CD14-positive monocyte (primary cell): ENCODE measurements around the gene CDCA7L. TPM values are rescaled to one million over a fixed set of nuclear protein-coding genes. Genes with fewer than 3 reads are reported as not detected.
"Not testable (repeated sequence)": the region's sequence is repeated elsewhere in the genome, so short reads cannot be mapped to it uniquely, and the experiment has no call there.

Experiments used
- DNase-seq, 3 donors: peaks; one replicate each; pipeline ENCODE4 v3.0.0-alpha.2; 2011 to 2022
- H2AFZ ChIP-seq: 2 replicates; pipeline ENCODE4 v1.6.0; 2012; ENCODE audit warnings: mild to moderate bottlenecking, low read depth, low read length, inconsistent platforms; ENCODE audit not compliant: insufficient read depth, poor library complexity, severe bottlenecking
- H3K27ac ChIP-seq, 2 donors: 1 replicate in 1 of 2; 2 replicates in 1 of 2; pipeline ENCODE4 v1.5.1; 2012 to 2013; ENCODE audit warnings: low read length in 2 of 2, control low read depth in 1 of 2, inconsistent platforms in 1 of 2, low read depth in 1 of 2, mild to moderate bottlenecking in 1 of 2
- H3K27me3 ChIP-seq, 2 donors: one replicate each; pipeline versions ENCODE4 v1.6.0 to v1.6.1; 2011 to 2013; ENCODE audit warnings: low read length in 2 of 2; ENCODE audit not compliant: control insufficient read depth in 2 of 2, insufficient read depth in 2 of 2
- H3K36me3 ChIP-seq, 2 donors: replicated peaks in 1 of 2; 1 replicate in 1 of 2; 2 replicates in 1 of 2; pipeline versions ENCODE4 v1.5.1 to v1.6.1; 2012 to 2013; ENCODE audit warnings: low read length in 2 of 2, control low read depth in 1 of 2, inconsistent platforms in 1 of 2, mild to moderate bottlenecking in 1 of 2; ENCODE audit not compliant: insufficient read depth in 2 of 2, control insufficient read depth in 1 of 2
- H3K4me1 ChIP-seq, 2 donors: 1 replicate in 1 of 2; 2 replicates in 1 of 2; pipeline versions ENCODE4 v1.5.1 to v1.6.1; 2012 to 2013; ENCODE audit warnings: low read length in 2 of 2, control low read depth in 1 of 2, inconsistent platforms in 1 of 2, mild to moderate bottlenecking in 1 of 2, moderate library complexity in 1 of 2; ENCODE audit not compliant: insufficient read depth in 2 of 2, control insufficient read depth in 1 of 2
- H3K4me2 ChIP-seq: replicated peaks from 2 replicates; pipeline ENCODE3; 2012; ENCODE audit warnings: low read length, moderate library complexity, mild to moderate bottlenecking; ENCODE audit not compliant: poor library complexity, severe bottlenecking; ENCODE audit errors: extremely low read depth
- H3K4me3 ChIP-seq, 3 experiments: fragments of 200-600 bp in 1 of 3; sonication (generic) in 1 of 3; replicated peaks in 1 of 3; 1 replicate in 2 of 3; 2 replicates in 1 of 3; pipeline ENCODE4 v1.5.1; 2011 to 2013; ENCODE audit warnings: low read length in 3 of 3, mild to moderate bottlenecking in 3 of 3, control low read depth in 2 of 3, low read depth in 2 of 3, inconsistent platforms in 1 of 3, moderate library complexity in 1 of 3
- H3K79me2 ChIP-seq: 2 replicates; pipeline ENCODE4 v1.6.0; 2012; ENCODE audit warnings: mild to moderate bottlenecking, control low read depth, inconsistent platforms, low read length, moderate library complexity; ENCODE audit not compliant: insufficient read depth
- H3K9ac ChIP-seq: 2 replicates; pipeline ENCODE4 v1.6.0; 2017; ENCODE audit warnings: low read length, mild to moderate bottlenecking; ENCODE audit not compliant: insufficient read depth, poor library complexity, severe bottlenecking
- H3K9me3 ChIP-seq, 2 donors: replicated peaks in 1 of 2; 1 replicate in 1 of 2; 2 replicates in 1 of 2; pipeline versions ENCODE4 v1.5.1 to v1.6.1; 2012 to 2013; ENCODE audit warnings: low read length in 2 of 2, control low read depth in 1 of 2; ENCODE audit not compliant: control insufficient read depth in 1 of 2, insufficient read depth in 1 of 2
- H4K20me1 ChIP-seq: 2 replicates; pipeline ENCODE4 v1.6.0; 2012; ENCODE audit warnings: mild to moderate bottlenecking, low read length, control low read depth, moderate library complexity; ENCODE audit not compliant: insufficient read depth
- H3K27ac Mint-ChIP-seq, 7 donors: one replicate each; pipeline ENCODE4 v1.8.0; 2020; ENCODE audit warnings: mild to moderate bottlenecking in 7 of 7, mixed read lengths in 7 of 7, moderate library complexity in 6 of 7, inconsistent platforms in 2 of 7
- H3K27me3 Mint-ChIP-seq, 3 donors: one replicate each; pipeline ENCODE4 v1.8.0; 2021 to 2022; ENCODE audit warnings: low read depth in 3 of 3, mild to moderate bottlenecking in 3 of 3, mixed read lengths in 3 of 3, moderate library complexity in 3 of 3, inconsistent platforms in 1 of 3
- H3K36me3 Mint-ChIP-seq, 2 donors: one replicate each; pipeline ENCODE4 v1.8.0; 2020; ENCODE audit warnings: mixed read lengths in 2 of 2, inconsistent platforms in 1 of 2, mild to moderate bottlenecking in 1 of 2
- H3K4me1 Mint-ChIP-seq: one replicate; pipeline ENCODE4 v1.8.0; 2020; ENCODE audit warnings: mild to moderate bottlenecking, mixed read lengths
- H3K4me3 Mint-ChIP-seq, 2 donors: one replicate each; pipeline ENCODE4 v1.8.0; 2020; ENCODE audit warnings: mild to moderate bottlenecking in 2 of 2, mixed read lengths in 2 of 2, moderate library complexity in 1 of 2
- H3K9me3 Mint-ChIP-seq, 7 donors: one replicate each; pipeline ENCODE4 v1.8.0; 2020 to 2022; ENCODE audit warnings: mixed read lengths in 7 of 7, mild to moderate bottlenecking in 6 of 7, moderate library complexity in 6 of 7, inconsistent platforms in 2 of 7
- CTCF ChIP-seq: fragments of 200-600 bp; IDR thresholded peaks from one replicate; pipeline ENCODE4 v1.8.0; 2022; ENCODE audit warnings: antibody characterized with exemption, mild to moderate bottlenecking
- WGBS: methylation state at CpG from one replicate; pipeline ENCODE4 v1.1.5; 2013; ENCODE audit warnings: missing lambda C conversion rate; ENCODE audit not compliant: insufficient coverage; 5-methylcytosine and 5-hydroxymethylcytosine counted together
- intact Hi-C, 2 donors: fragments of 100-400 bp; cut with micrococcal nuclease; formaldehyde crosslinking; loops; one replicate each; pipeline versions ENCODE4 v1.15.0 to v1.15.1; 2023
- polyA plus RNA-seq, 3 donors: library from polyadenylated mRNA; depleted of rRNA in 1 of 3; unstranded in 2 of 3; stranded (reverse) in 1 of 3; fragments of 300-500 nt in 2 of 3; fragments of >200 nt in 1 of 3; fragmentation: Illumina TruSeq in 2 of 3; gene quantifications; 1 replicate in 2 of 3; 2 replicates in 1 of 3; pipeline ENCODE4 v1.2.3, GENCODE V29; 2012 to 2021

CDCA7L gene
- polyA plus RNA-seq, 3 donors = 2.5 to 4.3 (median 3.1) TPM

DNA sequence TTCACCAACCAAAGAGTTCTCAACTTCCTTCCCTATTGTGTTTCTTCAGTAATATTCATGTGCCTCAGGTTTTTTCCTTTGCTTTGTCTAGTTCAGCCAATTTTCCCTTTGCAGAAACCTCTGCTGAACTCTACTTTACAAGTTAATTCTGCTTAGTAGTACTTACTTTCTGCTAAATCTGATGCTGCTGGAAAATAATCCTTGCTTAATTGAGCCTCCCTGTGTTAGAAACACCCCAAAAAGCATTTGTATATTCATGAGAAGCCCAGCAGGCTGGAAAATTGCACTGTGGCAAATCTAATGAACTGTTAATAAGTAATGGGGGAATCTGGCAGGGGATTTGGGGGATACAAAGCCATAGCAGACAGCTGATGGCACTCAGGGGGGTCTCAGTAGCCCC, 78.5 kb downstream of the CDCA7L start:
- no peak for TF ChIP-seq CTCF
- Histone ChIP-seq H3K79me2 (no peaks in the 10 kb centered on the region), H3K27ac (no peak overlapping the region), H3K4me2 (no peak overlapping the region), H2AFZ (no peak overlapping the region), H3K27me3 (no peaks in the 10 kb centered on the region), H3K9ac (no peak overlapping the region), H3K36me3 (no peaks in the 10 kb centered on the region), H3K4me3 (no peak overlapping the region), H4K20me1 (no peaks in the 10 kb centered on the region), H3K9me3 (no peaks in the 10 kb centered on the region), H3K4me1 (no peaks in the 10 kb centered on the region)
- H3K4me3 Mint-ChIP-seq = no peak overlapping the region
- peaks cover 0 to 6% (median 0%) of the 10 kb centered on the region in 7 donors for H3K9me3 Mint-ChIP-seq
- DNase-seq = no peak
- no peaks in the 10 kb centered on the region for H3K27me3 Mint-ChIP-seq
- H3K4me1 Mint-ChIP-seq = peaks cover 6% of the 10 kb centered on the region
- no peak overlapping the region for H3K27ac Mint-ChIP-seq
- no peaks in the 10 kb centered on the region for H3K36me3 Mint-ChIP-seq
- intact Hi-C loops = no loop called here

GRCh38 chr7:21866731-21867130, 79.0 kb downstream of the CDCA7L start:
- peaks cover 6% of the 10 kb centered on the region for H3K4me1 Mint-ChIP-seq
- H2AFZ ChIP-seq = no peak overlapping the region
- no peaks in the 10 kb centered on the region for H3K79me2 ChIP-seq
- H3K27ac ChIP-seq = no peak overlapping the region
- no peak overlapping the region for H3K9ac ChIP-seq
- H3K36me3 Mint-ChIP-seq = no peaks in the 10 kb centered on the region
- no peaks in the 10 kb centered on the region for H4K20me1 ChIP-seq
- peaks cover 0 to 7% (median 0%) of the 10 kb centered on the region in 7 donors for H3K9me3 Mint-ChIP-seq
- no peak for DNase-seq
- no peak for TF ChIP-seq CTCF
- H3K4me1 ChIP-seq = no peaks in the 10 kb centered on the region
- no peak overlapping the region for H3K27ac Mint-ChIP-seq
- no peak overlapping the region for H3K4me2 ChIP-seq
- no peaks in the 10 kb centered on the region for H3K9me3 ChIP-seq
- H3K27me3 ChIP-seq = no peaks in the 10 kb centered on the region
- H3K27me3 Mint-ChIP-seq = no peaks in the 10 kb centered on the region
- no CpG with 5 or more reads among the region's 1 CpG for WGBS
- H3K4me3 Mint-ChIP-seq = no peak overlapping the region
- no peak overlapping the region for H3K4me3 ChIP-seq
- intact Hi-C loops = no loop called here
- no peaks in the 10 kb centered on the region for H3K36me3 ChIP-seq

DNA sequence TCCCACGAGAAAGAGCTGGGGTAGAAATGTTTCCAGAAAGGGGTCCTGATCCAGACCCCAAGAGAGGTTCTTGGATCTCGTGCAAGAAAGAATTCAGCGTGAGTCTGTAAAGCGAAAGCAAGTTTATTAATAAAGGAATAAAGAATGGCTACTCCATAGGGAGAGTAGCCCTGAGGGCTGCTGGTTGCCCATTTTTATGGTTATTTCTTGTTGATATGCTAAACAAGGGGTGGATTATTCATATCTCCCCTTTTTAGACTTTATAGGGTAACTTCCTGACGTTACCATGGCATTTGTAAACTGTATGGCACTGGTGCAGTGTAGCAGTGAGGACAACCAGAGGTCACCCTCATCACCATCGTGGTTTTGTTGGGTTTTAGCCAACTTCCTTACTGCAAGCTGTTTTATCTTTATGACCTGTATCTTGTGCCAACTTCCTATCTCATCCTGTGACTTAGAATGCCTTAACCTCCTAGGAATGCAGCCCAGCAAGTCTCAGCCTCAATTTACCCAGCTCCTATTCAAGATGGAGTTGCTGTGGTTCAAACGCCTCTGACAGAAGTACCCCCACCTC, 80.0 kb downstream of the CDCA7L start:
- intact Hi-C loops, H3K9me3 ChIP-seq, DNase-seq, H3K27ac ChIP-seq, H3K9me3 Mint-ChIP-seq, H3K36me3 ChIP-seq, H3K9ac ChIP-seq, H4K20me1 ChIP-seq, H3K27ac Mint-ChIP-seq, H3K4me2 ChIP-seq, H3K36me3 Mint-ChIP-seq, H3K79me2 ChIP-seq, H3K4me1 ChIP-seq, H3K27me3 Mint-ChIP-seq, H2AFZ ChIP-seq, H3K27me3 ChIP-seq, H3K4me3 ChIP-seq, H3K4me3 Mint-ChIP-seq, H3K4me1 Mint-ChIP-seq: not testable (repeated sequence)
- WGBS = 52% methylated on average over 3 of the region's 7 CpGs
